Adipocyte (in vitro differentiated cells): ENCODE measurements around the gene TMEM207.
A peak's percentile ranks its signal among the peaks of the same experiment; 100 is the strongest.

Source experiments
- DNase-seq: peaks from one replicate; pipeline ENCODE4 v3.0.0-alpha.2; 2015; ENCODE audit warnings: low read depth
- H3K27me3 ChIP-seq: replicated peaks from 2 replicates; pipeline ENCODE4 v1.7.0; 2013; ENCODE audit warnings: mild to moderate bottlenecking, low read length, moderate library complexity; ENCODE audit not compliant: control insufficient read depth, insufficient read depth
- H3K36me3 ChIP-seq: 2 replicates; pipeline ENCODE4 v1.7.0; 2013; ENCODE audit warnings: low read length, mild to moderate bottlenecking, moderate library complexity; ENCODE audit not compliant: control insufficient read depth, insufficient read depth, severe bottlenecking
- H3K4me1 ChIP-seq: 2 replicates; pipeline ENCODE4 v1.7.0; 2013; ENCODE audit warnings: mild to moderate bottlenecking, low read length, moderate library complexity; ENCODE audit not compliant: control insufficient read depth, insufficient read depth
- H3K4me3 ChIP-seq: 2 replicates; pipeline ENCODE4 v1.7.0; 2013; ENCODE audit warnings: mild to moderate bottlenecking, low read length, moderate library complexity
- H3K9ac ChIP-seq: 2 replicates; pipeline ENCODE4 v1.7.0; 2013; ENCODE audit warnings: mild to moderate bottlenecking, low read length, moderate library complexity
- H3K9me3 ChIP-seq: 2 replicates; pipeline ENCODE4 v1.7.0; 2013; ENCODE audit warnings: mild to moderate bottlenecking, low read length, moderate library complexity; ENCODE audit not compliant: control insufficient read depth

Gene TMEM207

GRCh38 chr3:190424478-190425439 lies 24.9 kb downstream of the TMEM207 start:
- peak; percentile 85 for DNase-seq
- H3K27me3 ChIP-seq: no peaks in the 10 kb centered on the region
- no peaks in the 10 kb centered on the region for H3K9me3 ChIP-seq
- no peaks in the 10 kb centered on the region for H3K36me3 ChIP-seq
- no peaks in the 10 kb centered on the region for H3K4me1 ChIP-seq
- no peak overlapping the region for H3K4me3 ChIP-seq
- no peak overlapping the region for H3K9ac ChIP-seq

- H3K4me3 ChIP-seq: no peak overlapping the region
- H3K9ac ChIP-seq: no peak overlapping the region
- no peaks in the 10 kb centered on the region for H3K9me3 ChIP-seq
- H3K27me3 ChIP-seq: no peaks in the 10 kb centered on the region
- no peaks in the 10 kb centered on the region for H3K4me1 ChIP-seq
- no peak for DNase-seq
- no peaks in the 10 kb centered on the region for H3K36me3 ChIP-seq
These were observed 25.6 kb downstream of the TMEM207 start for GRCh38 chr3:190424108-190424477.

- Histone ChIP-seq H3K9me3 (peaks cover 4% of the 10 kb centered on the region), H3K27me3 (no peaks in the 10 kb centered on the region), H3K9ac (no peak overlapping the region), H3K4me1 (no peaks in the 10 kb centered on the region), H3K4me3 (no peak overlapping the region), H3K36me3 (no peaks in the 10 kb centered on the region)
- DNase-seq: no peak
These were observed 35.4 kb downstream of the TMEM207 start for GRCh38 chr3:190414297-190414696.

GRCh38 chr3:190404715-190405114 lies 45.0 kb downstream of the TMEM207 start:
- Histone ChIP-seq H3K9me3 (no peaks in the 10 kb centered on the region), H3K9ac (no peak overlapping the region), H3K27me3 (no peaks in the 10 kb centered on the region), H3K4me3 (no peak overlapping the region), H3K36me3 (no peaks in the 10 kb centered on the region), H3K4me1 (no peaks in the 10 kb centered on the region)
- no peak for DNase-seq

- Histone ChIP-seq H3K27me3 (no peaks in the 10 kb centered on the region), H3K4me3 (no peak overlapping the region), H3K36me3 (no peaks in the 10 kb centered on the region), H3K9me3 (no peaks in the 10 kb centered on the region), H3K9ac (no peak overlapping the region), H3K4me1 (no peaks in the 10 kb centered on the region)
- no peak for DNase-seq
These were observed 47.7 kb downstream of the TMEM207 start for GRCh38 chr3:190401963-190402362.

- Histone ChIP-seq H3K4me3 (no peak overlapping the region), H3K9me3 (no peaks in the 10 kb centered on the region), H3K36me3 (no peaks in the 10 kb centered on the region), H3K4me1 (no peaks in the 10 kb centered on the region), H3K9ac (no peak overlapping the region), H3K27me3 (no peaks in the 10 kb centered on the region)
- DNase-seq: no peak
These were observed 50.0 kb downstream of the TMEM207 start for GRCh38 chr3:190399677-190400076.

GRCh38 chr3:190397889-190398288 lies 51.8 kb downstream of the TMEM207 start:
- Histone ChIP-seq H3K9me3 (no peaks in the 10 kb centered on the region), H3K36me3 (no peaks in the 10 kb centered on the region), H3K4me1 (no peaks in the 10 kb centered on the region), H3K9ac (no peak overlapping the region), H3K4me3 (no peak overlapping the region), H3K27me3 (no peaks in the 10 kb centered on the region)
- no peak for DNase-seq

- no peaks in the 10 kb centered on the region for H3K27me3 ChIP-seq
- no peaks in the 10 kb centered on the region for H3K4me1 ChIP-seq
- H3K9me3 ChIP-seq: no peaks in the 10 kb centered on the region
- DNase-seq: no peak
- H3K9ac ChIP-seq: no peak overlapping the region
- H3K4me3 ChIP-seq: no peak overlapping the region
- H3K36me3 ChIP-seq: no peaks in the 10 kb centered on the region
These were observed 53.7 kb downstream of the TMEM207 start for GRCh38 chr3:190396001-190396400.

- H3K4me1 ChIP-seq: peaks cover 18% of the 10 kb centered on the region
- H3K9me3 ChIP-seq: no peaks in the 10 kb centered on the region
- H3K36me3 ChIP-seq: no peaks in the 10 kb centered on the region
- H3K4me3 ChIP-seq: no peak overlapping the region
- H3K27me3 ChIP-seq: no peaks in the 10 kb centered on the region
- H3K9ac ChIP-seq: no peak overlapping the region
- DNase-seq: no peak
These were observed 61.0 kb downstream of the TMEM207 start for GRCh38 chr3:190388703-190389102.

GRCh38 chr3:190387578-190388213 lies 62.0 kb downstream of the TMEM207 start, which contains the start of gene CLDN16:
Gene CLDN16 (plus strand): TSS chr3:190388163. CDS start chr3:190388330, 167 bp downstream.
- no peaks in the 10 kb centered on the region for H3K27me3 ChIP-seq
- H3K4me1 ChIP-seq: peaks cover 18% of the 10 kb centered on the region
- H3K9me3 ChIP-seq: no peaks in the 10 kb centered on the region
- no peak for DNase-seq
- H3K36me3 ChIP-seq: no peaks in the 10 kb centered on the region
- no peak within 1 kb of the TSS for H3K9ac ChIP-seq
- H3K4me3 ChIP-seq: no peak within 1 kb of the TSS
